Adrenal gland (tissue), 5 donors: Measurements from ENCODE around the gene RAMP1.

ENCODE experiments used
- POLR2A ChIP-seq, 2 donors: fragments of 450-650 bp; IDR thresholded peaks; one replicate each; pipeline ENCODE4 v1.6.1; 2017; ENCODE audit warnings: antibody characterized with exemption in 2 of 2, mild to moderate bottlenecking in 2 of 2, moderate library complexity in 1 of 2
- TF ChIP-seq, protein P1 (sequence below), 6 experiments: fragments of 450-650 bp in 4 of 6; fragments of 200-600 bp in 2 of 6; sonication (generic) in 1 of 6; IDR thresholded peaks; 1 replicate in 5 of 6; 2 replicates in 1 of 6; pipeline versions ENCODE4 v1.5.1 to v1.8.0; 2016 to 2021; ENCODE audit warnings: antibody characterized with exemption in 6 of 6, mild to moderate bottlenecking in 2 of 6, moderate library complexity in 1 of 6
- donor health status: DM: no; HTN: no; CAD: no.

DNA sequence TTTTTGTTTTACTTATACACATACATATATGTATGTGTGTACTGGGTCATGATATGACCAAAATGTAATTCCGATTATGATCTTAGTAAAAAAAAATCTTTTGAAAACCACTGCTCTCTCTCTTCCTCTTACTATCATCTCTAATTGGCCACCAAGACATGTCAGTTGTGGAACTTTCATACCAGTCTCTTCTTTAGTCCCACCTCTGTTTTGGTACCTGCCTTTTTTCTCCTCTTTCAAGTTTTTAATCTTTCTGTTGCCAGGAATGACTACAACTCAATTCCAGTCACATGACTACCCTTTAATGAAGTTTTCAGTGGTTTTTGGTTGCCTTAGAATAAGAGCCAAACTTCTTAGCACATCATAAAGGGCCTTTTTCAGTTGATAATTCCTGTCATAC, 43.8 kb upstream of the RAMP1 start:
- TF ChIP-seq, protein P1, sequence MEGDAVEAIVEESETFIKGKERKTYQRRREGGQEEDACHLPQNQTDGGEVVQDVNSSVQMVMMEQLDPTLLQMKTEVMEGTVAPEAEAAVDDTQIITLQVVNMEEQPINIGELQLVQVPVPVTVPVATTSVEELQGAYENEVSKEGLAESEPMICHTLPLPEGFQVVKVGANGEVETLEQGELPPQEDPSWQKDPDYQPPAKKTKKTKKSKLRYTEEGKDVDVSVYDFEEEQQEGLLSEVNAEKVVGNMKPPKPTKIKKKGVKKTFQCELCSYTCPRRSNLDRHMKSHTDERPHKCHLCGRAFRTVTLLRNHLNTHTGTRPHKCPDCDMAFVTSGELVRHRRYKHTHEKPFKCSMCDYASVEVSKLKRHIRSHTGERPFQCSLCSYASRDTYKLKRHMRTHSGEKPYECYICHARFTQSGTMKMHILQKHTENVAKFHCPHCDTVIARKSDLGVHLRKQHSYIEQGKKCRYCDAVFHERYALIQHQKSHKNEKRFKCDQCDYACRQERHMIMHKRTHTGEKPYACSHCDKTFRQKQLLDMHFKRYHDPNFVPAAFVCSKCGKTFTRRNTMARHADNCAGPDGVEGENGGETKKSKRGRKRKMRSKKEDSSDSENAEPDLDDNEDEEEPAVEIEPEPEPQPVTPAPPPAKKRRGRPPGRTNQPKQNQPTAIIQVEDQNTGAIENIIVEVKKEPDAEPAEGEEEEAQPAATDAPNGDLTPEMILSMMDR (IDR thresholded peaks at IDR 0.05) = no peak
- no peak for TF ChIP-seq POLR2A (IDR thresholded peaks at IDR 0.05)
